AG20443 (cell line): ENCODE measurements around the gene PPDPF.
"Not testable (repeated sequence)": the region's sequence is repeated elsewhere in the genome, so short reads cannot be mapped to it uniquely, and the experiment has no call there.

ENCODE experiments used
- DNase-seq: peaks from one replicate; pipeline ENCODE4 v3.0.0; 2012; ENCODE audit warnings: low spot score, mixed read lengths

Gene PPDPF

GRCh38 chr20:63551068-63551467 lies 30.5 kb downstream of the PPDPF start:
- DNase-seq = no peak

GRCh38 chr20:63552481-63553249 lies 32.1 kb downstream of the PPDPF start:
- DNase-seq = no peak

- DNase-seq = peak; percentile 92
Measured at GRCh38 chr20:63553251-63553932, 32.8 kb downstream of the PPDPF start.

GRCh38 chr20:63553933-63554290 lies 33.3 kb downstream of the PPDPF start, which contains the start of gene FNDC11:
Gene FNDC11, plus strand, starts transcription at chr20:63554159. Its CDS starts 1,505 bp downstream, at chr20:63555664.
- peak; percentile 52 for DNase-seq

GRCh38 chr20:63554361-63555278 lies 34.1 kb downstream of the PPDPF start:
- DNase-seq = no peak

- no peak for DNase-seq
Measured at GRCh38 chr20:63555661-63556381, 35.3 kb downstream of the PPDPF start.

GRCh38 chr20:63556873-63557478 lies 36.4 kb downstream of the PPDPF start:
- no peak for DNase-seq

- no peak for DNase-seq
Measured at GRCh38 chr20:63557481-63557891, 36.9 kb downstream of the PPDPF start.

GRCh38 chr20:63558804-63559484 lies 38.4 kb downstream of the PPDPF start:
- DNase-seq = no peak

- not testable (repeated sequence) for DNase-seq
Measured at GRCh38 chr20:63559485-63560332, 39.1 kb downstream of the PPDPF start.

GRCh38 chr20:63560333-63560805 lies 39.8 kb downstream of the PPDPF start:
- no peak for DNase-seq

- DNase-seq = no peak
Measured at GRCh38 chr20:63560856-63561609, 40.5 kb downstream of the PPDPF start.

- no peak for DNase-seq
Measured at GRCh38 chr20:63561624-63562396, 41.2 kb downstream of the PPDPF start.

- DNase-seq = no peak
Measured at GRCh38 chr20:63562461-63563224, 42.1 kb downstream of the PPDPF start.

- DNase-seq = no peak
Measured at GRCh38 chr20:63563225-63563935, 42.8 kb downstream of the PPDPF start.

- no peak for DNase-seq
Measured at GRCh38 chr20:63564036-63564810, 43.7 kb downstream of the PPDPF start.
